Neutrophil (primary cell): ENCODE measurements around the gene LDLRAD4.
"Not testable (repeated sequence)": the region's sequence is repeated elsewhere in the genome, so short reads cannot be mapped to it uniquely, and the experiment has no call there.

Source experiments
- H3K27ac ChIP-seq: fragments of 200-600 bp; sonication (generic); 2 replicates; pipeline ENCODE4 v1.5.1; 2016; ENCODE audit warnings: mild to moderate bottlenecking, moderate library complexity
- H3K27me3 ChIP-seq: fragments of 200-600 bp; sonication (generic); 2 replicates; pipeline ENCODE4 v1.6.0; 2016; ENCODE audit warnings: mild to moderate bottlenecking
- H3K36me3 ChIP-seq: fragments of 200-600 bp; sonication (generic); 2 replicates; pipeline ENCODE4 v1.5.1; 2017
- H3K4me1 ChIP-seq, 2 experiments: fragments of 200-600 bp in 1 of 2; sonication (generic) in 1 of 2; 1 replicate in 1 of 2; 2 replicates in 1 of 2; pipeline versions ENCODE4 v1.5.1 to v1.6.1; 2013 to 2016; ENCODE audit warnings: low read depth in 1 of 2, low read length in 1 of 2, mild to moderate bottlenecking in 1 of 2, moderate library complexity in 1 of 2; ENCODE audit not compliant: control insufficient read depth in 1 of 2, insufficient read depth in 1 of 2
- H3K4me3 ChIP-seq, 2 experiments: fragments of 200-600 bp in 1 of 2; sonication (generic) in 1 of 2; 1 replicate in 1 of 2; 2 replicates in 1 of 2; pipeline ENCODE4 v1.5.1; 2013 to 2016; ENCODE audit warnings: low read depth in 1 of 2, low read length in 1 of 2, mild to moderate bottlenecking in 1 of 2, moderate library complexity in 1 of 2
- H3K9me3 ChIP-seq: fragments of 200-600 bp; sonication (generic); 2 replicates; pipeline ENCODE4 v1.5.1; 2016
- TF ChIP-seq, protein P1 (sequence below): fragments of 200-600 bp; sonication (generic); IDR thresholded peaks from 2 replicates; pipeline ENCODE4 v1.5.1; 2016; ENCODE audit warnings: antibody characterized with exemption

The LDLRAD4 gene

DNA sequence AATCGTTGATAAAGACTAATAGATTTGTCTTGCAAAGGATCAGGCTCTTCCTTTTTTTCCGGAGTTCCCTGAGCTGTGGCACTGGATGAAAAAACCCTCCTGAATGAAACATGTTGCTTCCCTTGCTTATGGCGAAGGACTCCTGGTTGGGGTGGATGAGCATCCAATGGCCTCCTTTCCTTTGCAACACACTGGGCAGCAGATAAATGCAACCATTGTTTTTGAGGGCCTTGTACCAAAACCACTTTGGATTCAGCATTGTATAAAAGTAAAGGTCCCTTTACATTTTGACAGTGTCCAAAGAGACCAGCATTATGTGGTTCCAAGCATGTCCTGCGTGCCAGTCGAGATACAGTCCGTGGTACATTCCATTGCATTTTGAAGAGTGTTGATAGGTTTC lies 463.1 kb downstream of the LDLRAD4 start:
- TF ChIP-seq, protein P1, sequence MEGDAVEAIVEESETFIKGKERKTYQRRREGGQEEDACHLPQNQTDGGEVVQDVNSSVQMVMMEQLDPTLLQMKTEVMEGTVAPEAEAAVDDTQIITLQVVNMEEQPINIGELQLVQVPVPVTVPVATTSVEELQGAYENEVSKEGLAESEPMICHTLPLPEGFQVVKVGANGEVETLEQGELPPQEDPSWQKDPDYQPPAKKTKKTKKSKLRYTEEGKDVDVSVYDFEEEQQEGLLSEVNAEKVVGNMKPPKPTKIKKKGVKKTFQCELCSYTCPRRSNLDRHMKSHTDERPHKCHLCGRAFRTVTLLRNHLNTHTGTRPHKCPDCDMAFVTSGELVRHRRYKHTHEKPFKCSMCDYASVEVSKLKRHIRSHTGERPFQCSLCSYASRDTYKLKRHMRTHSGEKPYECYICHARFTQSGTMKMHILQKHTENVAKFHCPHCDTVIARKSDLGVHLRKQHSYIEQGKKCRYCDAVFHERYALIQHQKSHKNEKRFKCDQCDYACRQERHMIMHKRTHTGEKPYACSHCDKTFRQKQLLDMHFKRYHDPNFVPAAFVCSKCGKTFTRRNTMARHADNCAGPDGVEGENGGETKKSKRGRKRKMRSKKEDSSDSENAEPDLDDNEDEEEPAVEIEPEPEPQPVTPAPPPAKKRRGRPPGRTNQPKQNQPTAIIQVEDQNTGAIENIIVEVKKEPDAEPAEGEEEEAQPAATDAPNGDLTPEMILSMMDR: no peak
- Histone ChIP-seq H3K27ac (no peak overlapping the region), H3K4me1 (no peaks in the 10 kb centered on the region), H3K27me3 (no peaks in the 10 kb centered on the region), H3K4me3 (no peak overlapping the region), H3K36me3 (no peaks in the 10 kb centered on the region), H3K9me3 (no peaks in the 10 kb centered on the region)

DNA sequence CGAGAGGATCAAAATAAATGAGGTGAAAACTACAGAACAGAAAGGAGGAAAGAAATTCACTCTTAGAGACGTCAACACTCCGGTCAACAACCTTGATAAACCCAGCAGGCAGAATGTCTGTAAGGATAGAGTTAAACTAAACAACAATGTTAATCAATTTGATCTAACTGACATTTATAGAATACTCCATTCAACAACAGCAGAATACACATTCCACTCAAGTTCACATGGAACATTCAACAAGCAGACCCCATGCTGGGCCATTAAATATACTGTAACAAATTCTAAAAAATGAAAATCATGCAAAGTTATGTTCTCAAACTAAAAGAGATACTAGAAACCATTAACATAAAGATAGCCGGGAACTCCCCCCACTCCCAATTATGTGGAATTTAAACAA lies 466.0 kb downstream of the LDLRAD4 start:
- Histone ChIP-seq H3K9me3 (no peaks in the 10 kb centered on the region), H3K4me1 (no peaks in the 10 kb centered on the region)
- TF ChIP-seq, protein P1: no peak

DNA sequence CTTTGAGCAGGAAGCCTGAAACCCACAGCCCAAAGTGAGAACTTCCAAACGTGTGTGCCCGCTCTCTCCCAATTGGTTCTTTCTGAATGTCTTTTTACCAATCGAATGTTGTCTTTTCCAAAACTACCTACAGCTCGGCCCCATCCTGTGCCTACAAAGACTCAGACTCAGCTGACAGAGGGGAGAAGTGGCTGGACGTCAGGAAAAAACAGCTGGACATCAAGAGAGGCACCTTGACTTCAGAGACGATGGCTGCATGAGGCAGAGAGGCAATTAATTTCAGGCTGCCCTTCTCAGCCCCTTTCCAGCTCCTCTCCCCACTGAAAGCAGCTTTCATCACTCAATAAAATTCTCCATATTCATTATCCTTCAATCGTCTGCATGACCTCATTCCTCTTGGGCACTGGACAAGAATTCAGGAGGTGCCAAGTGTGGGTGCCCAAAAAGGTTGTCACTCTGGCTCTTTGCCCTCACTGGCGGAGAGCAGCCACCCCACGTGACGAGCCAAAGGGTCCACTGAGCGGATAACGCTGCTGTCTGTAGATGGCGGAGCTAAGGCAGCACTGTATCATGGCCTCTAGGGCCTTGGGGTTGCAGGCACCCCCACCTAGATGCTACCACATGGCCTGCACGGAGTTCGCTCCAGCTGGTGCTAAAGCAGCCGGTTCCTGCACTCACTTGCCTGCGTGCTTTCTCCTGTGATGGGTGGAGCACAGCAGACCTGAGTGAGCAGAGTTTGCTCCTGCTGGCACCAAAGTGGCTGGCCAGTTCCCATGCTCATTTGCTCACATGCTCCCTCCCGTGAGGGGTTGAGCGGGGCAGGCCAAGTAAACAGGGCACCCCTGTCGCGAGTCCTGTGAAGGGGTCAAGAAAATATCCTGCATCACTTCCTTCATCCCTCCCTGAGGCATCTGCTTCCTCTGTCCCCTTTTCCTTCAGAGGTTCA lies 469.9 kb downstream of the LDLRAD4 start:
- H3K4me3 ChIP-seq: no peak overlapping the region
- no peaks in the 10 kb centered on the region for H3K4me1 ChIP-seq
- no peaks in the 10 kb centered on the region for H3K27me3 ChIP-seq
- no peaks in the 10 kb centered on the region for H3K9me3 ChIP-seq
- H3K27ac ChIP-seq: no peak overlapping the region
- no peaks in the 10 kb centered on the region for H3K36me3 ChIP-seq
- TF ChIP-seq, protein P1: no peak

More for the DNA sequence above, 466.0 kb downstream of the LDLRAD4 start:
- no peak overlapping the region for H3K27ac ChIP-seq
- no peak overlapping the region for H3K4me3 ChIP-seq
- no peaks in the 10 kb centered on the region for H3K36me3 ChIP-seq
- no peaks in the 10 kb centered on the region for H3K27me3 ChIP-seq

DNA sequence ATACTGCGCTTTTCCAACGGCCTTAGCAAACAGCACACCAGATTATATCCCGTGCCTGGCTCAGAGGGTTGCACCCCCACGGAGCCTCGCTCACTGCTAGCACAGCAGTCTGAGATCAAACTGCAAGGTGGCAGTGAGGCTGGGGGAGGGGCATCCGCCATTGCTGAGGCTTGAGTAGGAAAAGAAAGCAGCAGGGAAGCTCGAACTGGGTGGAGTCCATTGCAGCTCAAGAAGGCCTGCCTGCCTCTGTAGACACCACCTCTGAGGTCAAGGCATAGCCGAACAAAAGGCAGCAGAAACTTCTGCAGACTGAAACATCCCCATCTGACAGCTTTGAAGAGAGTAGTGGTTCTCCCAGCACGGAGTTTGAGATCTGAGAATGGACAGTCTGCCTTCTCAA lies 471.5 kb downstream of the LDLRAD4 start:
- not testable (repeated sequence) for H3K27ac ChIP-seq, H3K4me3 ChIP-seq, H3K4me1 ChIP-seq, H3K9me3 ChIP-seq, H3K36me3 ChIP-seq, H3K27me3 ChIP-seq

DNA sequence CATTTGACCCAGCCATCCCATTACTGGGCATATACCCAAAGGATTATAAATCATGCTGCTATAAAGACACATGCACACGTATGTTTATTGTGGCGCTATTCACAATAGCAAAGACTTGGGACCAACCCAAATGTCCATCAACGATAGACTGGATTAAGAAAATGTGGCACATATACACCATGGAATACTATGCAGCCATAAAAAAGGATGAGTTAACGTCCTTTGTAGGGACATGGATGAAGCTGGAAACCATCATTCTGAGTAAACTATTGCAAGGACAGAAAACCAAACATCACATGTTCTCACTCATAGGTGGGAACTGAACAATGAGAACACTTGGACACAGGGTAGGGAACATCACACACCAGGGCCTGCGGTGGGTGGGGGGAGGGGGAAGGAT lies 476.8 kb downstream of the LDLRAD4 start:
- H3K9me3 ChIP-seq: peaks cover 15% of the 10 kb centered on the region
- H3K4me3 ChIP-seq, H3K36me3 ChIP-seq, H3K27ac ChIP-seq, H3K27me3 ChIP-seq, H3K4me1 ChIP-seq: not testable (repeated sequence)

DNA sequence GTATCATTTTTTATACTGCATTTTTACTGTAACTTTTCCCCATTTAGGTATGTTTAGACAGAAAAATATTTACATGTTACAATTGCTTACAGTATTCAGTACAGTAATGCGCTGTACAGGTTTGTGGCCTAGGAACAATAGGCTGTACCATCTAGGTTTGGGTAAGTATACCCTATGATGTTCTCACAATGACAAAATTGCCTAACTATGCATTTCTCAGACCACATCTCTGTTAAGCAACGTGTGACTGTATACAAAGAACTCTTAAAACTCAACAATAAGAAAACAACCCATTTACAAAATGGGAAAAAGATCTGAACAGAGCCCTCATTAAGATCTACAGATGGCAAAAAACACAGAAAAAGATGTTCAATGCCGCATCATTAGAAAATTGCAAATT lies 478.4 kb downstream of the LDLRAD4 start:
- Histone ChIP-seq H3K4me3 (no peak overlapping the region), H3K9me3 (peaks cover 30% of the 10 kb centered on the region), H3K27me3 (no peaks in the 10 kb centered on the region), H3K4me1 (peaks cover 0 to 3% of the 10 kb centered on the region in 2 experiments), H3K36me3 (no peaks in the 10 kb centered on the region), H3K27ac (no peak overlapping the region)
- TF ChIP-seq, protein P1: no peak
